Fibroblast of lung (primary cell): ENCODE data around the gene TMEM240.

ENCODE experiments used
- EZH2 ChIP-seq: IDR thresholded peaks from 2 replicates; pipeline ENCODE4 v1.5.1; 2012; ENCODE audit warnings: low read length, control low read depth, mild to moderate bottlenecking; ENCODE audit errors: missing control alignments
- TF ChIP-seq, protein P1 (sequence below), 2 donors: IDR thresholded peaks in 1 of 2; conservative IDR thresholded peaks in 1 of 2; 1 replicate in 1 of 2; 2 replicates in 1 of 2; pipeline ENCODE4 v1.5.1; 2011 to 2012; ENCODE audit warnings: low read length in 2 of 2, control low read depth in 1 of 2, inconsistent platforms in 1 of 2, low read depth in 1 of 2, mild to moderate bottlenecking in 1 of 2

GRCh38 chr1:1542766-1543705, 2.6 kb upstream of the TMEM240 start:
- no peak for TF ChIP-seq EZH2
- TF ChIP-seq, protein P1, sequence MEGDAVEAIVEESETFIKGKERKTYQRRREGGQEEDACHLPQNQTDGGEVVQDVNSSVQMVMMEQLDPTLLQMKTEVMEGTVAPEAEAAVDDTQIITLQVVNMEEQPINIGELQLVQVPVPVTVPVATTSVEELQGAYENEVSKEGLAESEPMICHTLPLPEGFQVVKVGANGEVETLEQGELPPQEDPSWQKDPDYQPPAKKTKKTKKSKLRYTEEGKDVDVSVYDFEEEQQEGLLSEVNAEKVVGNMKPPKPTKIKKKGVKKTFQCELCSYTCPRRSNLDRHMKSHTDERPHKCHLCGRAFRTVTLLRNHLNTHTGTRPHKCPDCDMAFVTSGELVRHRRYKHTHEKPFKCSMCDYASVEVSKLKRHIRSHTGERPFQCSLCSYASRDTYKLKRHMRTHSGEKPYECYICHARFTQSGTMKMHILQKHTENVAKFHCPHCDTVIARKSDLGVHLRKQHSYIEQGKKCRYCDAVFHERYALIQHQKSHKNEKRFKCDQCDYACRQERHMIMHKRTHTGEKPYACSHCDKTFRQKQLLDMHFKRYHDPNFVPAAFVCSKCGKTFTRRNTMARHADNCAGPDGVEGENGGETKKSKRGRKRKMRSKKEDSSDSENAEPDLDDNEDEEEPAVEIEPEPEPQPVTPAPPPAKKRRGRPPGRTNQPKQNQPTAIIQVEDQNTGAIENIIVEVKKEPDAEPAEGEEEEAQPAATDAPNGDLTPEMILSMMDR (conservative IDR thresholded peaks at IDR 0.05 in 1 of 2, IDR thresholded peaks at IDR 0.05 in 1 of 2; ENCODE audit: low read depth in 1 of 2, low read length in 2 of 2) = no peak
